Measurements from ENCODE around the gene IGSF21. TPM values are rescaled to one million over a fixed set of nuclear protein-coding genes. Genes with fewer than 3 reads are reported as not detected.

The IGSF21 gene
- total RNA-seq, 5 donors from 2014 or later (not counting 1 experiment from before 2014, with no cell fraction given) = not detected

- no peak for DNase-seq
- Histone ChIP-seq H3K27me3 (replicated peaks in 1 of 2; ENCODE audit: control insufficient read depth in 2 of 2, extremely low read depth in 1 of 2, insufficient read depth in 2 of 2, low read length in 1 of 2) (peaks cover 7 to 44% of the 10 kb centered on the region in 2 experiments), H3K9me3 (no peaks in the 10 kb centered on the region), H3K4me1 (ENCODE audit: control insufficient read depth in 1 of 2, extremely low read depth in 1 of 2, insufficient read depth in 2 of 2, low read length in 2 of 2) (no peaks in the 10 kb centered on the region), H3K4me3 (ENCODE audit: control insufficient read depth in 1 of 2, extremely low read depth in 1 of 2, low read length in 1 of 2) (no peak overlapping the region), H3K36me3 (ENCODE audit: control insufficient read depth in 2 of 2, extremely low read depth in 1 of 2, insufficient read depth in 1 of 2, low read length in 1 of 2) (no peaks in the 10 kb centered on the region), H3K27ac (ENCODE audit: low read length) (no peak overlapping the region)
- H3K9me3 Mint-ChIP-seq = no peaks in the 10 kb centered on the region
- no peak overlapping the region for H3K4me3 Mint-ChIP-seq
- no peak for ATAC-seq (replicated peaks in 1 of 4)
- H3K27me3 Mint-ChIP-seq = peaks cover 61 to 64% of the 10 kb centered on the region in 2 donors
- H3K36me3 Mint-ChIP-seq = no peaks in the 10 kb centered on the region
- ChIA-PET CTCF (interaction anchor here in 1 of 2 donors (0.8 kb wide), 1 partner anchor 31 kb away, joined by 3 read pairs; no protein-coding TSS in a partner anchor), POLR2A (no interaction called here)
- 100% methylated on average over 1 of the region's 1 CpG for WGBS (ENCODE audit: insufficient coverage)
- H3K27ac Mint-ChIP-seq = no peak overlapping the region
- H3K4me1 Mint-ChIP-seq = peaks cover 0 to 2% (median under 1%) of the 10 kb centered on the region in 3 donors
These were observed 9.2 kb downstream of the IGSF21 start for GRCh38 chr1:18116777-18117176.

GRCh38 chr1:18118078-18118477 is 10.5 kb downstream of the IGSF21 start:
- DNase-seq (no peak), ATAC-seq (replicated peaks in 1 of 4) (no peak)
- Histone ChIP-seq H3K4me1 (ENCODE audit: control insufficient read depth in 1 of 2, extremely low read depth in 1 of 2, insufficient read depth in 2 of 2, low read length in 2 of 2) (no peaks in the 10 kb centered on the region), H3K27ac (ENCODE audit: low read length) (no peak overlapping the region), H3K4me3 (ENCODE audit: control insufficient read depth in 1 of 2, extremely low read depth in 1 of 2, low read length in 1 of 2) (no peak overlapping the region), H3K9me3 (no peaks in the 10 kb centered on the region), H3K36me3 (ENCODE audit: control insufficient read depth in 2 of 2, extremely low read depth in 1 of 2, insufficient read depth in 1 of 2, low read length in 1 of 2) (no peaks in the 10 kb centered on the region), H3K27me3 (replicated peaks in 1 of 2; ENCODE audit: control insufficient read depth in 2 of 2, extremely low read depth in 1 of 2, insufficient read depth in 2 of 2, low read length in 1 of 2) (peaks cover 0 to 35% of the 10 kb centered on the region in 2 experiments)
- Mint-ChIP-seq H3K4me3 (no peak overlapping the region), H3K36me3 (no peaks in the 10 kb centered on the region), H3K4me1 (no peaks in the 10 kb centered on the region), H3K27ac (no peak overlapping the region), H3K27me3 (peaks cover 49 to 51% of the 10 kb centered on the region in 2 donors), H3K9me3 (no peaks in the 10 kb centered on the region)
- WGBS (ENCODE audit: insufficient coverage) = 36% methylated on average over 3 of the region's 13 CpGs
- ChIA-PET POLR2A (no interaction called here), CTCF (no interaction called here)

DNA sequence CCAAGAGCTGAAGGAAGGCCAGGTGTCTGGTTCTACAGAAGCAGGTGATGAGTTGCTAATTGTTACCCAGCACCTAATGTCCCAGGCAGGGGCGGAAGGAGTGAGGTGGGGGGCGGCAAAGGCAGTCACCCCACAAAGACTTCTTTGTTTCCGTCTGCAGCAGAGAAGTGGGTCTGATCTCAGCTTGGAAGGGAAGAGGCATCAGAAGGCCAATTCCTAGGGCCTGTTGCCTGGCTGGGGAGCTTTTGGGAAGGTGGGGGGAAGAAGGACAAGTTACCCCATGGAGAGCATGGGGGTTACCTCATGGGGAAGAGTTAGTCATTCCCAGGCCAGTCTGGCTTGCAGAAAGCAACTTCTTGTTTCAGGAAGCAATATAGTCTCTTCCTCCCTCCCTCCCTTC is 10.9 kb downstream of the IGSF21 start:
- no peak for ATAC-seq (replicated peaks in 1 of 4)
- WGBS (ENCODE audit: insufficient coverage) = 42% methylated on average over 3 of the region's 3 CpGs
- Mint-ChIP-seq H3K9me3 (no peaks in the 10 kb centered on the region), H3K27ac (no peak overlapping the region), H3K36me3 (no peaks in the 10 kb centered on the region), H3K4me1 (no peaks in the 10 kb centered on the region), H3K4me3 (no peak overlapping the region), H3K27me3 (peaks cover 49% of the 10 kb centered on the region in 2 donors)
- POLR2A ChIA-PET = no interaction called here
- H3K27me3 ChIP-seq (replicated peaks in 1 of 2; ENCODE audit: control insufficient read depth in 2 of 2, extremely low read depth in 1 of 2, insufficient read depth in 2 of 2, low read length in 1 of 2) = peaks cover 0 to 35% of the 10 kb centered on the region in 2 experiments
- H3K36me3 ChIP-seq (ENCODE audit: control insufficient read depth in 2 of 2, extremely low read depth in 1 of 2, insufficient read depth in 1 of 2, low read length in 1 of 2) = no peaks in the 10 kb centered on the region
- no peaks in the 10 kb centered on the region for H3K9me3 ChIP-seq
- CTCF ChIA-PET = no interaction called here
- H3K27ac ChIP-seq (ENCODE audit: low read length) = no peak overlapping the region
- no peak for DNase-seq
- H3K4me1 ChIP-seq (ENCODE audit: control insufficient read depth in 1 of 2, extremely low read depth in 1 of 2, insufficient read depth in 2 of 2, low read length in 2 of 2) = no peaks in the 10 kb centered on the region
- no peak overlapping the region for H3K4me3 ChIP-seq (ENCODE audit: control insufficient read depth in 1 of 2, extremely low read depth in 1 of 2, low read length in 1 of 2)

DNA sequence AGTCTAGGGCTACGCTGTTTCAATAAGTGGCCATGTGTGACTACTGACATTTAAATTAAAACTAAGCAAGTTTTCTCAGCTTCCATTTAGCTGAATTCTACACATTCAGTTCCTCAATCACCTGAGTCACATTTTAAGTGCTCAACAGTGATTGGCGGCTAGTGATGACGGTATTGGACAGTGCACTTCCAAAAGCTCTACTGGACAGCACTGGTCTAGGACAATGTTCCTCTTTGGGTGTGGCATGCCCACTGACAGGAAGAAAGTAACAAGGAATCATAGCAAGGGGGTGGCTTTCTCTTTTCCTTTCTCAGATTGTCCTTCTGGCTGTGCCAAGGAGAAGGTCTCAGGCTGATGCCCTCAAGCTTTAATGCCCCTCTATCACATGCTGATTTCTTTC is 11.7 kb downstream of the IGSF21 start:
- Histone ChIP-seq H3K27me3 (replicated peaks in 1 of 2; ENCODE audit: control insufficient read depth in 2 of 2, extremely low read depth in 1 of 2, insufficient read depth in 2 of 2, low read length in 1 of 2) (peaks cover 0 to 35% of the 10 kb centered on the region in 2 experiments), H3K4me1 (ENCODE audit: control insufficient read depth in 1 of 2, extremely low read depth in 1 of 2, insufficient read depth in 2 of 2, low read length in 2 of 2) (no peaks in the 10 kb centered on the region), H3K27ac (ENCODE audit: low read length) (no peak overlapping the region), H3K9me3 (no peaks in the 10 kb centered on the region), H3K36me3 (ENCODE audit: control insufficient read depth in 2 of 2, extremely low read depth in 1 of 2, insufficient read depth in 1 of 2, low read length in 1 of 2) (no peaks in the 10 kb centered on the region), H3K4me3 (ENCODE audit: control insufficient read depth in 1 of 2, extremely low read depth in 1 of 2, low read length in 1 of 2) (no peak overlapping the region)
- DNase-seq (no peak), ATAC-seq (replicated peaks in 1 of 4) (no peak)
- H3K27ac Mint-ChIP-seq = no peak overlapping the region
- H3K4me3 Mint-ChIP-seq = no peak overlapping the region
- no peaks in the 10 kb centered on the region for H3K36me3 Mint-ChIP-seq
- no peaks in the 10 kb centered on the region for H3K9me3 Mint-ChIP-seq
- H3K4me1 Mint-ChIP-seq = no peaks in the 10 kb centered on the region
- WGBS (ENCODE audit: insufficient coverage) = 80% methylated on average over 3 of the region's 3 CpGs
- POLR2A ChIA-PET = no interaction called here
- peaks cover 41 to 42% of the 10 kb centered on the region in 2 donors for H3K27me3 Mint-ChIP-seq
- CTCF ChIA-PET = no interaction called here

DNA sequence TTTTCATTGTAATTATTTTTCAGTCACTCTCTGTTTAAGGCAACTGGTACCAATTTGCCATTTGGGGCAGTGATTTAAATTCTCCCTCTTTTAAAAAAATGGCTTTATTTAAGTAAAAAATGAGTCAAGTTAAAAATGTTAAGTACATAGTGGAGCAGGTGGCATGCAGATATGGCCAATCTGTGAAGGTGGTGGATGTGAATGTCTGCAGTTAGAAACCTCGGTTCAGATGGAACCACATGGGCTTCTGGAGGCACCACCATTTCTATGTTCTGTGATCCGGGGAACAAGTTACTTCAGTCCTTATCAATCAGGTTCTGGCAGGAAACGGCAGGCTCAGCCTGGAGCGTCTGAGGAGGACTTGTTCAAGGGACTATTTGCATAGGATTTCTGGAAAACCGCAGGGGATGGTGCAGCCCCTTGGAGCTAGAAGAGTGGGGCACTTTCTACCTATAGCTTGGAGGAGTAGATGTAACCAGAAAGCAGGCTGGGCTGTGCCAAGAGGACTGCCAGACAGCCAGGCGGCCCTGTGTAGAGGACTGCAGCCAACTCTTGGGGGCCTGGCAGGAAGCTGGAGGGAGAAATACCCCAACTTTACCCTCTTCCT is 12.3 kb downstream of the IGSF21 start:
- DNase-seq = no peak
- no peaks in the 10 kb centered on the region for H3K36me3 Mint-ChIP-seq
- H3K4me1 Mint-ChIP-seq = no peaks in the 10 kb centered on the region
- H3K9me3 Mint-ChIP-seq = no peaks in the 10 kb centered on the region
- POLR2A ChIA-PET = no interaction called here
- no peak overlapping the region for H3K4me3 Mint-ChIP-seq
- H3K9me3 ChIP-seq = no peaks in the 10 kb centered on the region
- H3K4me3 ChIP-seq (ENCODE audit: control insufficient read depth in 1 of 2, extremely low read depth in 1 of 2, low read length in 1 of 2) = no peak overlapping the region
- H3K27ac ChIP-seq (ENCODE audit: low read length) = no peak overlapping the region
- peaks cover 43 to 45% of the 10 kb centered on the region in 2 donors for H3K27me3 Mint-ChIP-seq
- no peaks in the 10 kb centered on the region for H3K36me3 ChIP-seq (ENCODE audit: control insufficient read depth in 2 of 2, extremely low read depth in 1 of 2, insufficient read depth in 1 of 2, low read length in 1 of 2)
- 25% methylated on average over 5 of the region's 6 CpGs for WGBS (ENCODE audit: insufficient coverage)
- H3K4me1 ChIP-seq (ENCODE audit: control insufficient read depth in 1 of 2, extremely low read depth in 1 of 2, insufficient read depth in 2 of 2, low read length in 2 of 2) = no peaks in the 10 kb centered on the region
- CTCF ChIA-PET = no interaction called here
- no peak overlapping the region for H3K27ac Mint-ChIP-seq
- ATAC-seq (replicated peaks in 1 of 4) = no peak
- H3K27me3 ChIP-seq (replicated peaks in 1 of 2; ENCODE audit: control insufficient read depth in 2 of 2, extremely low read depth in 1 of 2, insufficient read depth in 2 of 2, low read length in 1 of 2) = peaks cover 0 to 31% of the 10 kb centered on the region in 2 experiments

GRCh38 chr1:18120638-18121037 is 13.0 kb downstream of the IGSF21 start:
- DNase-seq (no peak), ATAC-seq (replicated peaks in 1 of 4) (no peak)
- CTCF ChIA-PET = no interaction called here
- Histone ChIP-seq H3K36me3 (ENCODE audit: control insufficient read depth in 2 of 2, extremely low read depth in 1 of 2, insufficient read depth in 1 of 2, low read length in 1 of 2) (no peaks in the 10 kb centered on the region), H3K27ac (ENCODE audit: low read length) (no peak overlapping the region), H3K4me3 (ENCODE audit: control insufficient read depth in 1 of 2, extremely low read depth in 1 of 2, low read length in 1 of 2) (no peak overlapping the region), H3K27me3 (replicated peaks in 1 of 2; ENCODE audit: control insufficient read depth in 2 of 2, extremely low read depth in 1 of 2, insufficient read depth in 2 of 2, low read length in 1 of 2) (peaks cover 0 to 25% of the 10 kb centered on the region in 2 experiments), H3K9me3 (no peaks in the 10 kb centered on the region), H3K4me1 (ENCODE audit: control insufficient read depth in 1 of 2, extremely low read depth in 1 of 2, insufficient read depth in 2 of 2, low read length in 2 of 2) (no peaks in the 10 kb centered on the region)
- H3K27me3 Mint-ChIP-seq = peaks cover 36 to 37% of the 10 kb centered on the region in 2 donors
- H3K4me3 Mint-ChIP-seq = no peak overlapping the region
- H3K4me1 Mint-ChIP-seq = no peaks in the 10 kb centered on the region
- POLR2A ChIA-PET = no interaction called here
- no peaks in the 10 kb centered on the region for H3K36me3 Mint-ChIP-seq
- H3K9me3 Mint-ChIP-seq = no peaks in the 10 kb centered on the region
- H3K27ac Mint-ChIP-seq = no peak overlapping the region
- WGBS (ENCODE audit: insufficient coverage) = 79% methylated on average over 7 of the region's 8 CpGs

Data from T-cell (primary cell).